HEK293T (cell line): Measurements from ENCODE around the gene STX16.

ENCODE experiments used
- BHLHE40 ChIP-seq: fragments of 450-650 bp; IDR thresholded peaks from 2 replicates; pipeline ENCODE4 v1.6.1; 2016; ENCODE audit warnings: mild to moderate bottlenecking, moderate library complexity, borderline replicate concordance
- CTBP1 ChIP-seq: fragments of 450-650 bp; IDR thresholded peaks from 2 replicates; pipeline ENCODE4 v1.6.1; 2016; ENCODE audit warnings: borderline replicate concordance
- FOXK2 ChIP-seq: fragments of 450-650 bp; IDR thresholded peaks from 2 replicates; pipeline ENCODE4 v1.6.1; 2016; ENCODE audit warnings: mild to moderate bottlenecking
- FOXM1 ChIP-seq: fragments of 450-650 bp; IDR thresholded peaks from 2 replicates; pipeline ENCODE4 v1.6.1; 2017; ENCODE audit warnings: mild to moderate bottlenecking, borderline replicate concordance
- HDGF ChIP-seq: fragments of 450-650 bp; IDR thresholded peaks from 2 replicates; pipeline ENCODE4 v1.6.1; 2017; ENCODE audit warnings: antibody characterized with exemption, borderline replicate concordance
- L3MBTL2 ChIP-seq: fragments of 450-650 bp; conservative IDR thresholded peaks from 2 replicates; pipeline ENCODE4 v1.6.1; 2016; ENCODE audit warnings: mild to moderate bottlenecking
- PKNOX1 ChIP-seq: fragments of 450-650 bp; IDR thresholded peaks from 2 replicates; pipeline ENCODE4 v1.6.1; 2016
- SP1 ChIP-seq: fragments of 450-650 bp; IDR thresholded peaks from 2 replicates; pipeline ENCODE4 v1.6.1; 2017
- SUZ12 ChIP-seq: fragments of 450-650 bp; IDR thresholded peaks from 2 replicates; pipeline ENCODE4 v1.6.1; 2016; ENCODE audit warnings: mild to moderate bottlenecking
- TARDBP ChIP-seq: fragments of 450-650 bp; IDR thresholded peaks from 2 replicates; pipeline ENCODE4 v1.6.1; 2016
- ZNF384 ChIP-seq: fragments of 450-650 bp; IDR thresholded peaks from 2 replicates; pipeline ENCODE4 v1.6.1; 2016

GRCh38 chr20:58625585-58625984 lies 25.5 kb upstream of the STX16 start:
- TF ChIP-seq SP1 = no peak
- TF ChIP-seq BHLHE40 = no peak
- TF ChIP-seq FOXK2 = no peak
- no peak for TF ChIP-seq SUZ12
- no peak for TF ChIP-seq ZNF384
- TF ChIP-seq FOXM1 = no peak
- no peak for TF ChIP-seq CTBP1
- no peak for TF ChIP-seq L3MBTL2
- no peak for TF ChIP-seq HDGF
- TF ChIP-seq TARDBP = no peak
- TF ChIP-seq PKNOX1 = no peak
